Activated CD8-positive, alpha-beta memory T cell treated with anti-CD3 and anti-CD28 coated beads, Interleukin-2, amount 50 U/mL, for 24 hours (primary cell): ENCODE results near the gene TSPO.
"Not testable (repeated sequence)": the region's sequence is repeated elsewhere in the genome, so short reads cannot be mapped to it uniquely, and the experiment has no call there.

Source experiments
- DNase-seq: peaks from one replicate; pipeline ENCODE4 v3.0.0-alpha.2; 2020; ENCODE audit errors: extremely low read depth

Gene TSPO

GRCh38 chr22:43151251-43152002, at the start of gene TSPO:
Gene TSPO, plus strand, starts transcription at chr22:43151559. Its CDS starts 7,680 bp downstream, at chr22:43159239.
- no peak for DNase-seq

DNA sequence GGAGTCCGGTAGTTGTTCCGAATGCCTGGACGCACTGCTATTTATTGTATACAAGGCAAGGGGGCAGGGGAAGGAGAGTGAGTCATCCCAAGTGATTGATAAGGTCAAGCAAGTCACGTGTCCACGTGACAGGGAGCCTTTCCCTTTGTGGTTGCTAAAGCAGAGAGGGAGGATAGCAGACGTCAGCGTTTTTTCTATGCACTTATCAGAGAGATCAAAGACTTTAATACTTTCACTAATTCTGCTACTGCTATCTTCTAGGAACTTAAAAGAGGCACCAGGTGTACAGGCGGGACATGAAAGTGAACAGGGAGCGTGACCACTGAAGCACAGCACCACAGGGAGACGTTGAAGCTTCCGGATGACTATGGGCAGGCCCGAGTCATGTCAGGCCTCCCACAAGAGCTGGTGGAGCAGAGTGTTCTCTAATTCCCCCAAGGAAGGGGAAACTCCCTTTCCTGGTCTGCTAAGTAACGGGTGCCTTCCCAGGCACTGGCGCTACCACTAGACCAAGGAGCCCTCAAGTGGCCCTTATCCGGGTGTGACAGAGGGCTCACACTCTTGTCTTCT, 47.2 kb upstream of the TSPO start:
- DNase-seq, result not testable (repeated sequence)

GRCh38 chr22:43104950-43105349, 46.4 kb upstream of the TSPO start:
- DNase-seq, result not testable (repeated sequence)

DNA sequence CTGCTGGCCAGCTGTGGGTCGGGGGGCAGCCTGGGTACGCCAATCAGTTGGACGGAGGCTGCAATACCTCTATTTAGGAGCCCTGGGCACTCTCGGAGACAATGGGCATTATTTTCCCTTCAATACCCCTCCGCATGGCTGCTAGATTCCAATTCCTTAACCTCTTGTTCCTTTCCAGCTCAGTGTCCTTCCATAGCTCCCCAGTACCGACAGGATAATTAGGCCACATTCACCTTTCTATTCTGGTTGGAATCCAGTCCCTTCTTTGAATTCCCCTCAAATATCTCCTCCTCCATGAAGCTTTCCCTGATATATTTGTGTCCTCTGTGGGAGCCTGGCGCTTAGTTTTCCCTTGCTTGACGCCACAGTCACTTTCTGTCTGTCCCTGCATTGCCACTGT, 45.1 kb upstream of the TSPO start:
- DNase-seq, result no peak

DNA sequence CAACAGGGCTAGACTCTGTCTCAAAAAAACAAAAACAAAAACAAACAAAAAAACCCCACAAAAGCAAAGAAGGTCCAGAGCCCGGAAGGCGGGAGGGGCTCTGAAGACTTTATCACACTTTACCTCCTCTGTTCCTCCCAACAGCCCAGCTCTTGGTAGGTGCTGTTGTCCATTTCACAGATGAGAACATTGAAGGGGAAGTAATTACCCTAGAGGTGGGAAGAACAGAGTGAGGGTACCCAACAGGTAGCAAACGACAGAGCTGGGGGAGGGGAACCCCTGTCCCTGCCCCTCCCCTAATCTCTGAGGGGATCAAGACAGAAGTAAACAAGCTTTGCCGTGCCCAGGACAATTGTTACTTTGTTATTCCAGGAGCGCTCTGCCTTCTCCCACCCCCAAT, 41.8 kb upstream of the TSPO start:
- DNase-seq, result no peak

- DNase-seq, result no peak
Observed at GRCh38 chr22:43109921-43110443, 41.4 kb upstream of the TSPO start.

DNA sequence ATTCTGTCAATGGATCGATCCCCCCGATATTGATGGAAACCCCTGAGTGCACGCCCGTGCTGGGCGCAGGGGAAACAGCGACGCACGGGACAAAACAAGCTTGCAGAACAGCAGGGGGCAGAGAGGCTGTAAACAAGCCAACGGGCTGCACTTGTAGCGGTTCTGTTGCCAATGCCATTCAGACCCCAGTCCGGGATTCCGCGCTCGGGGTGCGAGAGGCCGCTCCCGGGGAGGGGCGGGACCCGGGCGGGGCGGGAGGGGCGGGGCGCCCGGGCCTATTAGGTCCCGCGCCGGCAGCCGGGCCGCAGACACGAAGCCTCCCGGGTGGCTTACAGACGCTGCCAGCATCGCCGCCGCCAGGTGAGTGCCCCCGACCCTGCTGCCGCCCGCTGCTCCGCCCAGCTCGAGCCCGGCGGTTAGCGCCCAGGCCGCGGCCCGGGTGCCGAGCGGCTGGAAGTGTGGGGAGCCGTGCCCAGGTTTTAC, 40.9 kb upstream of the TSPO start, which contains the start of gene BIK:
TSS of gene BIK (plus strand) at position 307 of the 483 bp plus-strand sequence. CDS start 13,273 bp downstream, outside the sequence.
- no peak for DNase-seq

DNA sequence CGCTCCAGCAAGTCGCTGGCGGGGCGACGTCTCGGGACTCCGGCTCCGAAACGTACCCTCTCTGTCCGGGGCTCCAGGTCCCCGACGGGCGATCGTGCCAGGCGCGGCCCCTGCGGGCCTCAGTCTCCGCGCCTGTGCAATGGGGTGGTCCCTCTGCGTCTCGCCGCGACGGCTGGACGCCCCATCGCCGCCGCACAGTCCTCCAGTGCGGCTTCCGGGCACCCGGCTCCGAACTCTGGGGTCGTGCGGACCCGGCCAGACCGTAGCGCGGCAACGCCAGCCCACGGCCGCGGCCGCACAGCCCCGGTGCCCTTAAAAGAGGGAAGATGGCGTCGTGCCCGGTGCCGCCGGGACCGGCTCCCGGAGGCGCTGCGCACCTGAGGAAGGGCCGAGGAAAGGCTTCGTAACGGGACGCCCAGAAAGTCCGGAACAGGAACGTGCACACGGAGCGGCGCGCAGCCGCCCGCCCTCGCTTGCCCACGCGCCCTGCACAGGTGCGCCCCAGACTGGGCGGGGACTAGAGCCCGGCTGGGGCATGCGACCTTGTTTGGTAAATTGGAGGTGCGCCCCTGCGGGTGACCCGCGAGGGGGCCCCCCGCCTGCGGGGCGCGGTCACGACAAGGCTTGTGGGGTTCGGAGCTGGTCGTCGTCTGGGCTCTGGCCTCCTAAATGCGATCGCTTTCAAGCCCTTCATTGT, 40.3 kb upstream of the TSPO start:
- no peak for DNase-seq

- DNase-seq, result no peak
Observed at GRCh38 chr22:43113526-43114251, 37.7 kb upstream of the TSPO start.

DNA sequence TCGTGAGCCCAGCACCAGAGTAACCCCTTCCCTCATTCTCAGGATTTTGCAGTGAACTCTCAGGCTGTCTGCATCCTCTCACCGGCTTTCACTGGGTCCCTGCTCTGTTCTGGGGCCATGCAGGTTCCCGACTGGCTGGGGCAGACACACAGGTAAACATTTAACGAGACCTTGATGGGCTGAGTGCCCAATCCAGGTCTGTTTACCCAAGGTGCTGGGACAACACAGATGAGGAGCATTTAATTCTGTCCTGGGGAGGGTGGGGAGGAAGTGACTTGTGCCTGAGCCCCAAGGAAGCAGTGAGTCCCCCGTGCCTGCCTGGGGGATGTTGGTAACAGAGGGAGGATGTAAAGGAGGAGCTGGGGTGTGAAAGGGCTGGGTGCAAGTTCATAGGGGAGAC, 36.4 kb upstream of the TSPO start:
- DNase-seq, result no peak

- no peak for DNase-seq
Observed at GRCh38 chr22:43116932-43117331, 34.4 kb upstream of the TSPO start.

GRCh38 chr22:43118024-43118849, 33.1 kb upstream of the TSPO start:
- DNase-seq, result no peak

DNA sequence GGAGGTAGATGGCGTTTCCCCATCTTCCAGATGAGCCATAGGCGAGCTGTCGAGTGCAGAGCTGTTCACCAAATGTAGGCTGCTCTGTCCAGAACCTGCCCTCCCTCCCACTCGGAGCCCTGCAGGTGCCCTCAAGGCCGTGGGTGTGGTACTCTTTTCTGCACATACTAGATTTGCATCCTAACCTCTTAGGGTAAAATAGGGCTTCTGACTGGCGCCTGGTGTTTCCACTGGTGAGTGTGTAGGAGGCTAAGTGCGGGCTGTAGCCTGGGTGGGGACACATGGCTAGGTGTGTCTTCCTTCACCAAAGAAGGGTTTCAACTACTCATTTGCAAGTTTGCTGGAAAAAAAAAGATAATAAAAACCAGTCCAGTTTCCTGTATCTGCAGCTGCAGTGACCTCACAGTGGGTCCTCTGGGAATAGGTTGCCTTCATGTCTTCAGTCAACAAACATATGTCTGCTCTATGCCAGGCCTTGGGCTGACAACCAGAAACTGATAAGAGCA, 32.4 kb upstream of the TSPO start:
- no peak for DNase-seq

DNA sequence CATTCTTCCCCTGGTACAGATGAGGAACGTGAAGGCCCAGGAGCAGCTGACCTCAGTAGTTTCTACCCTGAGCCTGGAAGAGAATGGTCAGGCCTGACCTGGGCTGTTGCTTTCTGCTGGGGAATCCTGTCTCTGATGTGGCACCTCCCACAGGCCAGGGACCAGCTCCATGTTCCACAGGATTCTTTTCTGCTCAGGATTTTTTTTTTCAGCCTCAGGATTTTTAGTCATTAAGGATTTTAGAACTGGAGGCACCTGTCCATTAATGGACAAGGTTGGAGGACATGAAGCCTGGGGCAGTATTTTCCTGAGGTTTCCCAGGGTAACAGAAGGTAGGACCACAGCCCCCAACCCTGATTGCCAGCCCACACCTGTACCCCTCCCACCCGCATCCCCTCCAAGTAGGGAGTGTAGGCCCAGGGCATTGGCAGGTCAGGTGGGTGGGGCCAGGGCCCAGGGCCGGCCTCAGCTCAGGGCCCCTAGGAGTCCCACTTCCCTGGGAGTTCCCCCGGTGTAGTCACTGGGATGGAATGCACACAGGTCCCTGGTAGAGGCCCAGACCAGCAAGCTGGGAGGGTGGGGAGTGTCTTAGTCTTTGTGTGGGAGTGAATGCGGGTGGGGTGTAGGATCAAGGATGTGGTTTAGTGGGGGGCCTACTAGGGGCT, 24.7 kb upstream of the TSPO start:
- DNase-seq, result no peak

DNA sequence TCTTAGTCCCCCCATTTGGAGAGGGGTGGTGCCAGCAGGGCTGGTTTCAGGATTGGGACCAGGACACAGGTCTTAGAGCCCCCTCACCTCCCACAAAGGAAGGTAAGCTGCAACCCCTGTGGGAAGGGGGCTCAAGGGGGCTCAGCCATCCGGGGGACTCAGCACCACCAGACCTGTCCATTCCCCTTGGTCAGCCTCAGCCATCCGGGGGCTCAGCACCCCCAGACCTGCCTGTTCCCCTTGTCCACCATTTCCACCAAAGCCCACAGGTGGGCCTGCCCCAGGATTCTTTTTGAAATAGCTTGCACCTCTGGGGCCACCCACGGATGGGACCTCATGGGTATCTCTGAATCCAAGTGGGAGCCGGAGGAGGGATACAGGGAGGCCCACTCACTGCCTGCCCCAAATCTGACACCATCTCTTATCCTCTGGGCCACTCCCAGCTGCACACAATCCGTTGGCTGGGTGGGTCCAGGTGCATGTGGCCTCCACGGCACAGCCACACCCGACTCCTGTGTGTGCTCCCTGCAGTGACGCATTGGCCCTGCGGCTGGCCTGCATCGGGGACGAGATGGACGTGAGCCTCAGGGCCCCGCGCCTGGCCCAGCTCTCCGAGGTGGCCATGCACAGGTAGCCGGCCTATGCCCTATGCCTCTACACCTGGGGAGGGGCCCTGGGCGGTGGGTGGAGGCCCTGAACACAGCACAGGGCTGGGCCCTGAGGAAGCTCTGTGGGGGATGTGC, 24.0 kb upstream of the TSPO start:
- DNase-seq, result no peak

DNA sequence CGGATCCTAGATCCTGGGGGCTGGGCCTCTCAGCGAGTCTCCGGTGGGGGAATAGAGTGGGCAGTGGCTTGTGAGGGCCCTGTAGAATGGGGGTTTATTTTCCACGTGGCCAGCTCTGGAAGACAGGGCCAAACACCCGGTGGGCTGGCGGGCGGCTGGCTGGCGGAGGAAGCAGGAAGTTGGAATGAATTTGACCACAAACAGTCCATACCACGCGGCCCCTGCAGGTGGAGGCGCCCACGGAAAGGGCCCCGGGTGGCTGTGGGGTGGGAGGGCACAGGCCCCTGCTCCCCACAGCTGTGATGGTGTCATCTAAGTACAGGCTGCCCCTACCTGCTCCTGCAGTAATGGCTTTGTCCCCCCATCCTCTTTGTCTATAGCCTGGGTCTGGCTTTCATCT, 23.2 kb upstream of the TSPO start:
- no peak for DNase-seq

DNA sequence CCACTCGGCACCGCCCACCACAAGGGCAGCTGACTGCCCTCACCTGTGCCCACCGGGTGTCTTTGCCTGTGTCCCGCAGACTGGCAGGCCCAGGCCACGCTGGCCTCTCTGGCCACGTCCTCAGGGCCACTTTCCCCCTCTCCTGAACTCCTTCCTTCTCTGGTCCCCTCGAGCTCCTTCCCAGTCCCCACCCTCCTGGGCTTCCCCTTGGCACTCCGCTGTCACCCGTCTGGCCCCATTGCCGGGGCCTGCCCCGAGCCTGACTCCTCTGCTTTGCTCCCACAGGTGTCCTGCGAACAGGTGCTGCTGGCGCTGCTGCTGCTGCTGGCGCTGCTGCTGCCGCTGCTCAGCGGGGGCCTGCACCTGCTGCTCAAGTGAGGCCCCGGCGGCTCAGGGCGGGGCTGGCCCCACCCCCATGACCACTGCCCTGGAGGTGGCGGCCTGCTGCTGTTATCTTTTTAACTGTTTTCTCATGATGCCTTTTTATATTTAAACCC, 22.4 kb upstream of the TSPO start:
- no peak for DNase-seq

GRCh38 chr22:43129426-43130425, 21.6 kb upstream of the TSPO start:
- no peak for DNase-seq
